ENCODE data around the gene TMEM9.

DNA sequence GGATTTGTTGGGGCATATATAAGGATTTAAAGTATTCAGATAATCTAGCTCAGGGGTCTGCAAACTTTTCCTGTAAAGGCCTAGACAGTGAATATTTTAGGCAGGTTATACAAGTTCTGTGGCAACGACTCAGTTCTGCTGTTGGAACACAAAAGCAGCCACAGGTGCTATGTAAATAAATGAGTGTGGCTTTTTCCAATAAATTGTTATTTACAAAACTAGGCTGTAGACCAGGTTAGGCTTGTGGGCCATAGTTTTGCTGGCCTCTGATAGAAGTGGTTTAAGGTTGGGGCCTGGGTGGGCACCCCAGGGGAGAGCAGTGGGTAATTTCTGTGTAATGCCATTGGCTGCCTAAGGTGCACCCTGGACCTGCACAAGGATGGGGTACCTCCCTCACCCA, 19.5 kb upstream of the TMEM9 start:
- TF ChIP-seq, protein P1, sequence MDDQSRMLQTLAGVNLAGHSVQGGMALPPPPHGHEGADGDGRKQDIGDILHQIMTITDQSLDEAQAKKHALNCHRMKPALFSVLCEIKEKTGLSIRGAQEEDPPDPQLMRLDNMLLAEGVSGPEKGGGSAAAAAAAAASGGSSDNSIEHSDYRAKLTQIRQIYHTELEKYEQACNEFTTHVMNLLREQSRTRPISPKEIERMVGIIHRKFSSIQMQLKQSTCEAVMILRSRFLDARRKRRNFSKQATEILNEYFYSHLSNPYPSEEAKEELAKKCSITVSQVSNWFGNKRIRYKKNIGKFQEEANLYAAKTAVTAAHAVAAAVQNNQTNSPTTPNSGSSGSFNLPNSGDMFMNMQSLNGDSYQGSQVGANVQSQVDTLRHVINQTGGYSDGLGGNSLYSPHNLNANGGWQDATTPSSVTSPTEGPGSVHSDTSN (CRISPR knock-in tag; IDR thresholded peaks at IDR 0.05), result no peak
- TF ChIP-seq ZNF391 (tag by site-specific recombination; IDR thresholded peaks at IDR 0.05; ENCODE audit: borderline replicate concordance, low read depth), result no peak
- TF ChIP-seq RBAK (tag by site-specific recombination; IDR thresholded peaks at IDR 0.05), result no peak
- TF ChIP-seq, protein P2, sequence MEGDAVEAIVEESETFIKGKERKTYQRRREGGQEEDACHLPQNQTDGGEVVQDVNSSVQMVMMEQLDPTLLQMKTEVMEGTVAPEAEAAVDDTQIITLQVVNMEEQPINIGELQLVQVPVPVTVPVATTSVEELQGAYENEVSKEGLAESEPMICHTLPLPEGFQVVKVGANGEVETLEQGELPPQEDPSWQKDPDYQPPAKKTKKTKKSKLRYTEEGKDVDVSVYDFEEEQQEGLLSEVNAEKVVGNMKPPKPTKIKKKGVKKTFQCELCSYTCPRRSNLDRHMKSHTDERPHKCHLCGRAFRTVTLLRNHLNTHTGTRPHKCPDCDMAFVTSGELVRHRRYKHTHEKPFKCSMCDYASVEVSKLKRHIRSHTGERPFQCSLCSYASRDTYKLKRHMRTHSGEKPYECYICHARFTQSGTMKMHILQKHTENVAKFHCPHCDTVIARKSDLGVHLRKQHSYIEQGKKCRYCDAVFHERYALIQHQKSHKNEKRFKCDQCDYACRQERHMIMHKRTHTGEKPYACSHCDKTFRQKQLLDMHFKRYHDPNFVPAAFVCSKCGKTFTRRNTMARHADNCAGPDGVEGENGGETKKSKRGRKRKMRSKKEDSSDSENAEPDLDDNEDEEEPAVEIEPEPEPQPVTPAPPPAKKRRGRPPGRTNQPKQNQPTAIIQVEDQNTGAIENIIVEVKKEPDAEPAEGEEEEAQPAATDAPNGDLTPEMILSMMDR (tag by site-specific recombination; IDR thresholded peaks at IDR 0.05), result no peak
- TF ChIP-seq, protein P3, sequence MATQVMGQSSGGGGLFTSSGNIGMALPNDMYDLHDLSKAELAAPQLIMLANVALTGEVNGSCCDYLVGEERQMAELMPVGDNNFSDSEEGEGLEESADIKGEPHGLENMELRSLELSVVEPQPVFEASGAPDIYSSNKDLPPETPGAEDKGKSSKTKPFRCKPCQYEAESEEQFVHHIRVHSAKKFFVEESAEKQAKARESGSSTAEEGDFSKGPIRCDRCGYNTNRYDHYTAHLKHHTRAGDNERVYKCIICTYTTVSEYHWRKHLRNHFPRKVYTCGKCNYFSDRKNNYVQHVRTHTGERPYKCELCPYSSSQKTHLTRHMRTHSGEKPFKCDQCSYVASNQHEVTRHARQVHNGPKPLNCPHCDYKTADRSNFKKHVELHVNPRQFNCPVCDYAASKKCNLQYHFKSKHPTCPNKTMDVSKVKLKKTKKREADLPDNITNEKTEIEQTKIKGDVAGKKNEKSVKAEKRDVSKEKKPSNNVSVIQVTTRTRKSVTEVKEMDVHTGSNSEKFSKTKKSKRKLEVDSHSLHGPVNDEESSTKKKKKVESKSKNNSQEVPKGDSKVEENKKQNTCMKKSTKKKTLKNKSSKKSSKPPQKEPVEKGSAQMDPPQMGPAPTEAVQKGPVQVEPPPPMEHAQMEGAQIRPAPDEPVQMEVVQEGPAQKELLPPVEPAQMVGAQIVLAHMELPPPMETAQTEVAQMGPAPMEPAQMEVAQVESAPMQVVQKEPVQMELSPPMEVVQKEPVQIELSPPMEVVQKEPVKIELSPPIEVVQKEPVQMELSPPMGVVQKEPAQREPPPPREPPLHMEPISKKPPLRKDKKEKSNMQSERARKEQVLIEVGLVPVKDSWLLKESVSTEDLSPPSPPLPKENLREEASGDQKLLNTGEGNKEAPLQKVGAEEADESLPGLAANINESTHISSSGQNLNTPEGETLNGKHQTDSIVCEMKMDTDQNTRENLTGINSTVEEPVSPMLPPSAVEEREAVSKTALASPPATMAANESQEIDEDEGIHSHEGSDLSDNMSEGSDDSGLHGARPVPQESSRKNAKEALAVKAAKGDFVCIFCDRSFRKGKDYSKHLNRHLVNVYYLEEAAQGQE (tag by site-specific recombination; IDR thresholded peaks at IDR 0.05), result no peak
- no peak for TF ChIP-seq ZNF311 (tag by site-specific recombination; IDR thresholded peaks at IDR 0.05; ENCODE audit: borderline replicate concordance)

Measured in HEK293 (cell line).